Naive B cell (primary cell): ENCODE results near the gene LYZ. TPM values are rescaled to one million over a fixed set of nuclear protein-coding genes. Genes with fewer than 3 reads are reported as not detected.
A peak's percentile ranks its signal among the peaks of the same experiment; 100 is the strongest.

ENCODE experiments used
- ATAC-seq, 2 donors: fragments of 150-1000 bp; cut with Tn5 transposase; 2 replicates each; pipeline ENCODE4 v1.10.0; 2021; ENCODE audit warnings: low read depth in 2 of 2, mild to moderate bottlenecking in 2 of 2, moderate library complexity in 2 of 2
- DNase-seq: peaks from one replicate; pipeline ENCODE4 v3.0.0; 2022
- H3K27ac Mint-ChIP-seq, 6 donors: one replicate each; pipeline ENCODE4 v1.8.0; 2020 to 2022; ENCODE audit warnings: mild to moderate bottlenecking in 6 of 6, mixed read lengths in 6 of 6, moderate library complexity in 5 of 6, inconsistent platforms in 2 of 6
- H3K27me3 Mint-ChIP-seq, 3 donors: one replicate each; pipeline ENCODE4 v1.8.0; 2021 to 2022; ENCODE audit warnings: mixed read lengths in 3 of 3, mild to moderate bottlenecking in 1 of 3
- H3K36me3 Mint-ChIP-seq, 2 donors: one replicate each; pipeline ENCODE4 v1.8.0; 2020 to 2022; ENCODE audit warnings: mixed read lengths in 2 of 2, inconsistent platforms in 1 of 2, mild to moderate bottlenecking in 1 of 2
- H3K4me1 Mint-ChIP-seq, 3 donors: one replicate each; pipeline ENCODE4 v1.8.0; 2020 to 2022; ENCODE audit warnings: mixed read lengths in 3 of 3, inconsistent platforms in 1 of 3, mild to moderate bottlenecking in 1 of 3, moderate library complexity in 1 of 3
- H3K4me3 Mint-ChIP-seq, 8 donors: one replicate each; pipeline ENCODE4 v1.8.0; 2020 to 2022; ENCODE audit warnings: mild to moderate bottlenecking in 8 of 8, mixed read lengths in 8 of 8, moderate library complexity in 8 of 8, inconsistent platforms in 2 of 8
- H3K9me3 Mint-ChIP-seq, 7 donors: one replicate each; pipeline ENCODE4 v1.8.0; 2020 to 2022; ENCODE audit warnings: mixed read lengths in 7 of 7, mild to moderate bottlenecking in 5 of 7, inconsistent platforms in 2 of 7, moderate library complexity in 1 of 7
- polyA plus RNA-seq, 6 donors: library from polyadenylated mRNA; unstranded; fragments of 300-500 nt; fragmentation: Illumina TruSeq; gene quantifications; one replicate each; pipeline ENCODE4 v1.2.3, GENCODE V29; 2021; ENCODE audit warnings: low read depth in 6 of 6

Gene LYZ
- polyA plus RNA-seq, 6 donors from 2014 or later: 2.1 to 84.0 (median 41.4) TPM

GRCh38 chr12:69366796-69367195 lies 18.6 kb downstream of the LYZ start:
- H3K36me3 Mint-ChIP-seq: peaks cover 11 to 18% of the 10 kb centered on the region in 2 donors
- no peak overlapping the region for H3K27ac Mint-ChIP-seq
- ATAC-seq: no peak

GRCh38 chr12:69368171-69368570 lies 20.0 kb downstream of the LYZ start:
- H3K27me3 Mint-ChIP-seq: no peaks in the 10 kb centered on the region
- DNase-seq (no peak), ATAC-seq (no peak)
- no peak overlapping the region for H3K4me3 Mint-ChIP-seq
- peaks cover 0 to 8% (median 0%) of the 10 kb centered on the region in 3 donors for H3K4me1 Mint-ChIP-seq
- peak overlapping the region in 1 of 6 donors; percentile 22 for H3K27ac Mint-ChIP-seq
- no peaks in the 10 kb centered on the region for H3K9me3 Mint-ChIP-seq
- peaks cover 21 to 27% of the 10 kb centered on the region in 2 donors for H3K36me3 Mint-ChIP-seq

More at GRCh38 chr12:69366796-69367195, 18.6 kb downstream of the LYZ start:
- Mint-ChIP-seq H3K4me3 (no peak overlapping the region), H3K9me3 (no peaks in the 10 kb centered on the region), H3K27me3 (no peaks in the 10 kb centered on the region), H3K4me1 (peaks cover 0 to 8% (median 0%) of the 10 kb centered on the region in 3 donors)
- no peak for DNase-seq

GRCh38 chr12:69383074-69383473 lies 34.9 kb downstream of the LYZ start:
- H3K27ac Mint-ChIP-seq: peak overlapping the region in 2 of 6 donors; percentile 37 to 56
- H3K9me3 Mint-ChIP-seq: peaks cover 0 to under 1% (median 0%) of the 10 kb centered on the region in 7 donors
- DNase-seq (no peak), ATAC-seq (no peak)
- peaks cover 0 to 10% (median 0%) of the 10 kb centered on the region in 3 donors for H3K4me1 Mint-ChIP-seq
- H3K4me3 Mint-ChIP-seq: no peak overlapping the region
- H3K27me3 Mint-ChIP-seq: no peaks in the 10 kb centered on the region
- H3K36me3 Mint-ChIP-seq: peaks cover 13 to 33% of the 10 kb centered on the region in 2 donors

GRCh38 chr12:69385038-69385437 lies 36.9 kb downstream of the LYZ start:
- Mint-ChIP-seq H3K36me3 (peaks cover 0 to 17% of the 10 kb centered on the region in 2 donors), H3K4me3 (no peak overlapping the region)
- ATAC-seq: no peak

GRCh38 chr12:69386921-69387320 lies 38.7 kb downstream of the LYZ start:
- peaks cover 0 to 24% of the 10 kb centered on the region in 2 donors for H3K36me3 Mint-ChIP-seq
- no peaks in the 10 kb centered on the region for H3K9me3 Mint-ChIP-seq
- DNase-seq: no peak
- no peak overlapping the region for H3K27ac Mint-ChIP-seq
- ATAC-seq: no peak
- no peak overlapping the region for H3K4me3 Mint-ChIP-seq
- H3K4me1 Mint-ChIP-seq: peaks cover 0 to 7% (median 0%) of the 10 kb centered on the region in 3 donors
- H3K27me3 Mint-ChIP-seq: no peaks in the 10 kb centered on the region

More at GRCh38 chr12:69385038-69385437, 36.9 kb downstream of the LYZ start:
- Mint-ChIP-seq H3K9me3 (no peaks in the 10 kb centered on the region), H3K4me1 (peaks cover 0 to 10% (median 0%) of the 10 kb centered on the region in 3 donors), H3K27ac (no peak overlapping the region), H3K27me3 (no peaks in the 10 kb centered on the region)
- no peak for DNase-seq

- peak in 1 of 2 donors; percentile 45 for ATAC-seq
- no peak overlapping the region for H3K27ac Mint-ChIP-seq
- H3K9me3 Mint-ChIP-seq: no peaks in the 10 kb centered on the region
- no peaks in the 10 kb centered on the region for H3K27me3 Mint-ChIP-seq
- H3K36me3 Mint-ChIP-seq: peaks cover 0 to 14% of the 10 kb centered on the region in 2 donors
- H3K4me1 Mint-ChIP-seq: peaks cover 0 to 4% (median 0%) of the 10 kb centered on the region in 3 donors
- peak; percentile 3 for DNase-seq
- H3K4me3 Mint-ChIP-seq: no peak overlapping the region
Measured at GRCh38 chr12:69388371-69388770, 40.2 kb downstream of the LYZ start.

GRCh38 chr12:69389831-69390230 lies 41.6 kb downstream of the LYZ start:
- no peaks in the 10 kb centered on the region for H3K4me1 Mint-ChIP-seq

GRCh38 chr12:69392179-69392928 lies 44.2 kb downstream of the LYZ start:
- H3K9me3 Mint-ChIP-seq: peaks cover 0 to 10% (median 2%) of the 10 kb centered on the region in 7 donors
- no peak for DNase-seq
- H3K4me1 Mint-ChIP-seq: no peaks in the 10 kb centered on the region
- H3K4me3 Mint-ChIP-seq: no peak overlapping the region
- H3K27me3 Mint-ChIP-seq: no peaks in the 10 kb centered on the region
- ATAC-seq: no peak
- H3K36me3 Mint-ChIP-seq: peaks cover 8 to 17% of the 10 kb centered on the region in 2 donors
- H3K27ac Mint-ChIP-seq: no peak overlapping the region

More at GRCh38 chr12:69389831-69390230, 41.6 kb downstream of the LYZ start:
- ATAC-seq (no peak), DNase-seq (no peak)
- Mint-ChIP-seq H3K36me3 (peaks cover 0 to 8% of the 10 kb centered on the region in 2 donors), H3K9me3 (no peaks in the 10 kb centered on the region), H3K4me3 (no peak overlapping the region), H3K27me3 (no peaks in the 10 kb centered on the region), H3K27ac (peak overlapping the region in 2 of 6 donors; percentile 12 to 87)

GRCh38 chr12:69396041-69396440 lies 47.9 kb downstream of the LYZ start:
- ATAC-seq (no peak), DNase-seq (no peak)
- Mint-ChIP-seq H3K27me3 (no peaks in the 10 kb centered on the region), H3K4me3 (no peak overlapping the region), H3K27ac (no peak overlapping the region), H3K9me3 (peaks cover 0 to 13% (median 4%) of the 10 kb centered on the region in 7 donors), H3K36me3 (peaks cover 8 to 13% of the 10 kb centered on the region in 2 donors), H3K4me1 (no peaks in the 10 kb centered on the region)

- H3K36me3 Mint-ChIP-seq: peaks cover 8 to 13% of the 10 kb centered on the region in 2 donors
Measured at GRCh38 chr12:69396963-69397362, 48.8 kb downstream of the LYZ start.

GRCh38 chr12:69397978-69398377 lies 49.8 kb downstream of the LYZ start:
- Mint-ChIP-seq H3K4me1 (no peaks in the 10 kb centered on the region), H3K27me3 (no peaks in the 10 kb centered on the region), H3K27ac (no peak overlapping the region), H3K36me3 (peaks cover 8 to 13% of the 10 kb centered on the region in 2 donors), H3K4me3 (no peak overlapping the region), H3K9me3 (peaks cover 0 to 13% (median 4%) of the 10 kb centered on the region in 7 donors)
- ATAC-seq: no peak
- DNase-seq: no peak

More at GRCh38 chr12:69396963-69397362, 48.8 kb downstream of the LYZ start:
- Mint-ChIP-seq H3K4me1 (no peaks in the 10 kb centered on the region), H3K4me3 (no peak overlapping the region), H3K27ac (no peak overlapping the region), H3K9me3 (peaks cover 0 to 13% (median 4%) of the 10 kb centered on the region in 7 donors), H3K27me3 (no peaks in the 10 kb centered on the region)
- DNase-seq: no peak
- ATAC-seq: no peak

- no peak overlapping the region for H3K27ac Mint-ChIP-seq
- no peak overlapping the region for H3K4me3 Mint-ChIP-seq
- ATAC-seq (no peak), DNase-seq (no peak)
- H3K27me3 Mint-ChIP-seq: no peaks in the 10 kb centered on the region
- H3K9me3 Mint-ChIP-seq: peaks cover 0 to 7% (median 1%) of the 10 kb centered on the region in 7 donors
- H3K36me3 Mint-ChIP-seq: peaks cover 0 to 9% of the 10 kb centered on the region in 2 donors
- no peaks in the 10 kb centered on the region for H3K4me1 Mint-ChIP-seq
Measured at GRCh38 chr12:69401940-69402339, 53.8 kb downstream of the LYZ start.
